Breast epithelium (tissue), 3 donors: Measurements from ENCODE around the gene UMODL1.

ENCODE experiments used
- POLR2A ChIP-seq: fragments of 450-650 bp; IDR thresholded peaks from one replicate; pipeline ENCODE4 v1.6.1; 2016; ENCODE audit warnings: antibody characterized with exemption, mild to moderate bottlenecking, moderate library complexity
- TF ChIP-seq, protein P1 (sequence below), 3 donors: fragments of 450-650 bp; IDR thresholded peaks; one replicate each; pipeline ENCODE4 v1.5.1; 2016 to 2017; ENCODE audit warnings: antibody characterized with exemption in 3 of 3, mild to moderate bottlenecking in 3 of 3, moderate library complexity in 3 of 3

DNA sequence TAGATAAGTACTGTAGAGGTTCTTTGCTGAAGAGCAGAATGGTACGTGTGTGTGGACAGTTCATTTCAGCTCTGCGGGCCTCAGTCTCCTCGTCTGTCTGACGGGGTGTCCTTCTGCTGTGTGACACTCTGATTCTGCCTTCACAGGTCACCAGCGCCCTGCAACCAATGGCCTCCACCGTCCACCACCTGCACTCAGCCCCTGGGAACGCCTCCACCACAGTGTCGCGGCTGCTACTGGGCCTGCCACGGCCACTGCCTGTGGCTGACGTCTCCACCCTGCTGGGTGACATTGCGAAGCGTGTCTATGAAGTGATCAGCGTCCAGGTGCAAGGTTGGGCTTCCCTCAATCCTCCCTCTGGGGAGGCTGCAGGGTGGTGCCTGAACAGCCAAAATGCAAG is 17.0 kb downstream of the UMODL1 start:
- TF ChIP-seq, protein P1, sequence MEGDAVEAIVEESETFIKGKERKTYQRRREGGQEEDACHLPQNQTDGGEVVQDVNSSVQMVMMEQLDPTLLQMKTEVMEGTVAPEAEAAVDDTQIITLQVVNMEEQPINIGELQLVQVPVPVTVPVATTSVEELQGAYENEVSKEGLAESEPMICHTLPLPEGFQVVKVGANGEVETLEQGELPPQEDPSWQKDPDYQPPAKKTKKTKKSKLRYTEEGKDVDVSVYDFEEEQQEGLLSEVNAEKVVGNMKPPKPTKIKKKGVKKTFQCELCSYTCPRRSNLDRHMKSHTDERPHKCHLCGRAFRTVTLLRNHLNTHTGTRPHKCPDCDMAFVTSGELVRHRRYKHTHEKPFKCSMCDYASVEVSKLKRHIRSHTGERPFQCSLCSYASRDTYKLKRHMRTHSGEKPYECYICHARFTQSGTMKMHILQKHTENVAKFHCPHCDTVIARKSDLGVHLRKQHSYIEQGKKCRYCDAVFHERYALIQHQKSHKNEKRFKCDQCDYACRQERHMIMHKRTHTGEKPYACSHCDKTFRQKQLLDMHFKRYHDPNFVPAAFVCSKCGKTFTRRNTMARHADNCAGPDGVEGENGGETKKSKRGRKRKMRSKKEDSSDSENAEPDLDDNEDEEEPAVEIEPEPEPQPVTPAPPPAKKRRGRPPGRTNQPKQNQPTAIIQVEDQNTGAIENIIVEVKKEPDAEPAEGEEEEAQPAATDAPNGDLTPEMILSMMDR (IDR thresholded peaks at IDR 0.05) = no peak
- no peak for TF ChIP-seq POLR2A
